ENCODE measurements around the gene GRHPR.

- TF ChIP-seq ZNF660 (tag by site-specific recombination; IDR thresholded peaks at IDR 0.05): no peak
- TF ChIP-seq, protein P1, sequence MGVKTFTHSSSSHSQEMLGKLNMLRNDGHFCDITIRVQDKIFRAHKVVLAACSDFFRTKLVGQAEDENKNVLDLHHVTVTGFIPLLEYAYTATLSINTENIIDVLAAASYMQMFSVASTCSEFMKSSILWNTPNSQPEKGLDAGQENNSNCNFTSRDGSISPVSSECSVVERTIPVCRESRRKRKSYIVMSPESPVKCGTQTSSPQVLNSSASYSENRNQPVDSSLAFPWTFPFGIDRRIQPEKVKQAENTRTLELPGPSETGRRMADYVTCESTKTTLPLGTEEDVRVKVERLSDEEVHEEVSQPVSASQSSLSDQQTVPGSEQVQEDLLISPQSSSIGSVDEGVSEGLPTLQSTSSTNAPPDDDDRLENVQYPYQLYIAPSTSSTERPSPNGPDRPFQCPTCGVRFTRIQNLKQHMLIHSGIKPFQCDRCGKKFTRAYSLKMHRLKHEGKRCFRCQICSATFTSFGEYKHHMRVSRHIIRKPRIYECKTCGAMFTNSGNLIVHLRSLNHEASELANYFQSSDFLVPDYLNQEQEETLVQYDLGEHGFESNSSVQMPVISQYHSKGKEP (tag by site-specific recombination; IDR thresholded peaks at IDR 0.05): no peak
- TF ChIP-seq, protein P2, sequence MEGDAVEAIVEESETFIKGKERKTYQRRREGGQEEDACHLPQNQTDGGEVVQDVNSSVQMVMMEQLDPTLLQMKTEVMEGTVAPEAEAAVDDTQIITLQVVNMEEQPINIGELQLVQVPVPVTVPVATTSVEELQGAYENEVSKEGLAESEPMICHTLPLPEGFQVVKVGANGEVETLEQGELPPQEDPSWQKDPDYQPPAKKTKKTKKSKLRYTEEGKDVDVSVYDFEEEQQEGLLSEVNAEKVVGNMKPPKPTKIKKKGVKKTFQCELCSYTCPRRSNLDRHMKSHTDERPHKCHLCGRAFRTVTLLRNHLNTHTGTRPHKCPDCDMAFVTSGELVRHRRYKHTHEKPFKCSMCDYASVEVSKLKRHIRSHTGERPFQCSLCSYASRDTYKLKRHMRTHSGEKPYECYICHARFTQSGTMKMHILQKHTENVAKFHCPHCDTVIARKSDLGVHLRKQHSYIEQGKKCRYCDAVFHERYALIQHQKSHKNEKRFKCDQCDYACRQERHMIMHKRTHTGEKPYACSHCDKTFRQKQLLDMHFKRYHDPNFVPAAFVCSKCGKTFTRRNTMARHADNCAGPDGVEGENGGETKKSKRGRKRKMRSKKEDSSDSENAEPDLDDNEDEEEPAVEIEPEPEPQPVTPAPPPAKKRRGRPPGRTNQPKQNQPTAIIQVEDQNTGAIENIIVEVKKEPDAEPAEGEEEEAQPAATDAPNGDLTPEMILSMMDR (tag by site-specific recombination; IDR thresholded peaks at IDR 0.05): no peak
- TF ChIP-seq, protein P3, sequence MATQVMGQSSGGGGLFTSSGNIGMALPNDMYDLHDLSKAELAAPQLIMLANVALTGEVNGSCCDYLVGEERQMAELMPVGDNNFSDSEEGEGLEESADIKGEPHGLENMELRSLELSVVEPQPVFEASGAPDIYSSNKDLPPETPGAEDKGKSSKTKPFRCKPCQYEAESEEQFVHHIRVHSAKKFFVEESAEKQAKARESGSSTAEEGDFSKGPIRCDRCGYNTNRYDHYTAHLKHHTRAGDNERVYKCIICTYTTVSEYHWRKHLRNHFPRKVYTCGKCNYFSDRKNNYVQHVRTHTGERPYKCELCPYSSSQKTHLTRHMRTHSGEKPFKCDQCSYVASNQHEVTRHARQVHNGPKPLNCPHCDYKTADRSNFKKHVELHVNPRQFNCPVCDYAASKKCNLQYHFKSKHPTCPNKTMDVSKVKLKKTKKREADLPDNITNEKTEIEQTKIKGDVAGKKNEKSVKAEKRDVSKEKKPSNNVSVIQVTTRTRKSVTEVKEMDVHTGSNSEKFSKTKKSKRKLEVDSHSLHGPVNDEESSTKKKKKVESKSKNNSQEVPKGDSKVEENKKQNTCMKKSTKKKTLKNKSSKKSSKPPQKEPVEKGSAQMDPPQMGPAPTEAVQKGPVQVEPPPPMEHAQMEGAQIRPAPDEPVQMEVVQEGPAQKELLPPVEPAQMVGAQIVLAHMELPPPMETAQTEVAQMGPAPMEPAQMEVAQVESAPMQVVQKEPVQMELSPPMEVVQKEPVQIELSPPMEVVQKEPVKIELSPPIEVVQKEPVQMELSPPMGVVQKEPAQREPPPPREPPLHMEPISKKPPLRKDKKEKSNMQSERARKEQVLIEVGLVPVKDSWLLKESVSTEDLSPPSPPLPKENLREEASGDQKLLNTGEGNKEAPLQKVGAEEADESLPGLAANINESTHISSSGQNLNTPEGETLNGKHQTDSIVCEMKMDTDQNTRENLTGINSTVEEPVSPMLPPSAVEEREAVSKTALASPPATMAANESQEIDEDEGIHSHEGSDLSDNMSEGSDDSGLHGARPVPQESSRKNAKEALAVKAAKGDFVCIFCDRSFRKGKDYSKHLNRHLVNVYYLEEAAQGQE (tag by site-specific recombination; IDR thresholded peaks at IDR 0.05): no peak
- TF ChIP-seq ZNF155 (tag by site-specific recombination; IDR thresholded peaks at IDR 0.05): no peak
- no peak for TF ChIP-seq SCRT1 (tag by site-specific recombination; IDR thresholded peaks at IDR 0.05; ENCODE audit: borderline replicate concordance)
- no peak for TF ChIP-seq ZNF48 (tag by site-specific recombination; IDR thresholded peaks at IDR 0.05)
- no peak for TF ChIP-seq YY1 (tag by site-specific recombination; IDR thresholded peaks at IDR 0.05)
- TF ChIP-seq ZSCAN30 (tag by site-specific recombination; IDR thresholded peaks at IDR 0.05): no peak
Measured at GRCh38 chr9:37454238-37454637, 31.7 kb downstream of the GRHPR start.
